Karpas-422 (cell line): Measurements from ENCODE around the gene CRY2. TPM values are rescaled to one million over a fixed set of nuclear protein-coding genes. Genes with fewer than 3 reads are reported as not detected.
A peak's percentile ranks its signal among the peaks of the same experiment; 100 is the strongest.

Experiments used
- DNase-seq: peaks from one replicate; pipeline ENCODE4 v3.0.0-alpha.2; 2015
- H2AFZ ChIP-seq: fragments of 200-600 bp; sonication (generic); 2 replicates; pipeline ENCODE4 v1.6.1; 2014; ENCODE audit warnings: antibody characterized with exemption, low read length, mixed read lengths
- H3K27ac ChIP-seq: fragments of 200-600 bp; sonication (generic); 2 replicates; pipeline ENCODE4 v1.5.1; 2014; ENCODE audit warnings: mild to moderate bottlenecking, low read length, moderate library complexity
- H3K27me3 ChIP-seq: fragments of 200-600 bp; sonication (generic); 2 replicates; pipeline ENCODE4 v1.6.1; 2014; ENCODE audit warnings: low read length, mixed read lengths
- H3K36me3 ChIP-seq: fragments of 200-600 bp; sonication (generic); 2 replicates; pipeline ENCODE4 v1.6.1; 2014; ENCODE audit warnings: low read length, mixed read lengths; ENCODE audit not compliant: insufficient read depth
- H3K4me1 ChIP-seq: fragments of 200-600 bp; sonication (generic); 2 replicates; pipeline ENCODE4 v1.6.1; 2014; ENCODE audit warnings: mild to moderate bottlenecking, low read length, mixed read lengths
- H3K4me2 ChIP-seq: fragments of 200-600 bp; sonication (generic); 2 replicates; pipeline ENCODE4 v1.6.1; 2014; ENCODE audit warnings: low read length, low read depth, mild to moderate bottlenecking; ENCODE audit not compliant: poor library complexity, severe bottlenecking
- H3K4me3 ChIP-seq: fragments of 200-600 bp; sonication (generic); 2 replicates; pipeline ENCODE4 v1.5.1; 2014; ENCODE audit warnings: mild to moderate bottlenecking, antibody characterized with exemption, low read length, mixed read lengths
- H3K79me2 ChIP-seq: fragments of 200-600 bp; sonication (generic); 2 replicates; pipeline ENCODE4 v1.6.1; 2014; ENCODE audit warnings: mild to moderate bottlenecking, low read length, mixed read lengths
- H3K9ac ChIP-seq: fragments of 200-600 bp; sonication (generic); 2 replicates; pipeline ENCODE4 v1.6.0; 2014; ENCODE audit warnings: low read length
- H3K9me2 ChIP-seq: fragments of 200-600 bp; sonication (generic), shearing (Covaris generic); replicated peaks from 2 replicates; pipeline ENCODE4 v1.6.0; 2014; ENCODE audit warnings: mild to moderate bottlenecking, low read length, moderate library complexity; ENCODE audit not compliant: insufficient read depth
- H3K9me3 ChIP-seq: fragments of 300-700, 200-600 bp; sonication (generic); 2 replicates; pipeline ENCODE4 v1.6.1; 2014; ENCODE audit warnings: low read length, mixed read lengths
- H4K20me1 ChIP-seq: fragments of 200-600 bp; sonication (generic); 2 replicates; pipeline ENCODE4 v1.6.1; 2014; ENCODE audit warnings: mild to moderate bottlenecking, antibody characterized with exemption, low read length, low read depth; ENCODE audit not compliant: insufficient read depth
- total RNA-seq: library from RNA; depleted of rRNA; stranded (reverse); fragments of >200 nt; shearing (Covaris generic); gene quantifications from 2 replicates; pipeline ENCODE4 v1.2.3, GENCODE V29; 2014; ENCODE audit warnings: low replicate concordance

Gene CRY2
- total RNA-seq, 1 experiment from 2014 or later: 12.5 TPM

DNA sequence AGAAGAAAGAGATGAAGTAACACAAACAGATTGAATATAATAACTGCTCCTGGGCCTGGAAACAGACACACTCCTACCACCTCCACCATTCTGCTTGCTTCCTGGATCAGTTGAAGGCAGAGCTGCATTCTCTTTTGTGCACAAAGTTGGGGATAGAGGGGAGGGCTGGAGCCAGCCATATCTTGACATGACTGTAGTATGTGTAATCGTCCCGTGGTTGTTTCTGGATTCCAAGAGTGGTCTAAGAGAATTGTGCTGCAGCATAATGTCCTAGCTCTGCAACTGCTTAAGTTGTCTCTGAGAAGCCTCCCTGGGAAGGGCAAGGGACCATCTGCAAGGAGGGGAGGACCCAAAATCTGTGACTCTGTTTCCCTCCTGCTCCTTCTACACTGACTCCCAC, 3.2 kb downstream of the CRY2 start:
- no peaks in the 10 kb centered on the region for H3K9me3 ChIP-seq
- no peak overlapping the region for H3K9ac ChIP-seq
- H3K79me2 ChIP-seq: peaks cover 34% of the 10 kb centered on the region
- H4K20me1 ChIP-seq: peaks cover 56% of the 10 kb centered on the region
- no peak overlapping the region for H3K4me3 ChIP-seq
- no peaks in the 10 kb centered on the region for H3K9me2 ChIP-seq
- no peak overlapping the region for H3K4me2 ChIP-seq
- DNase-seq: no peak
- no peaks in the 10 kb centered on the region for H3K27me3 ChIP-seq
- H3K36me3 ChIP-seq: 0 out of 2 replicates have a peak, but pooled peaks cover 3% of the 10 kb centered on the region
- no peak overlapping the region for H2AFZ ChIP-seq
- peaks cover 45% of the 10 kb centered on the region for H3K4me1 ChIP-seq
- no peak overlapping the region for H3K27ac ChIP-seq

DNA sequence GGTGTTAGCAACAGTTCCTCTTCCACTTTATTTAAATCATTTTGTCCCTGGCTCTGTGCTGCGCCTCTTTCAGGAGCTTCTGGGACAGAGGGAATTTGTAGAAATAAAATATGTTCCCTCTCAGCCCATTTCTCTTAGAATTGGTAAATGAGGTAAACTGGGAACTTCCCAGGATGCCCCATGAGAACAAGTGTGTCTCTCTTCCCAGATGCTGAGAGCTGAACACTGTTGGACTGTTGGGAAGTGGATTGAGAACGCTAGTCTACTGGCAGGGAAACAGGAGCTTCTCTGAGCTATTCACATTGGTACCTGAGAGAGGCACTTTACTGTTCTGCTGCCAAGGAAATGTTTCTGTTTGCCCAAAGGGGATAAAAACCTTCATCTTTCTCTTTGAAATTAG, 4.0 kb downstream of the CRY2 start:
- 0 out of 2 replicates have a peak, but pooled peaks cover 3% of the 10 kb centered on the region for H3K36me3 ChIP-seq
- no peaks in the 10 kb centered on the region for H3K9me2 ChIP-seq
- peaks cover 34% of the 10 kb centered on the region for H3K79me2 ChIP-seq
- H3K27me3 ChIP-seq: no peaks in the 10 kb centered on the region
- H3K27ac ChIP-seq: no peak overlapping the region
- H4K20me1 ChIP-seq: peaks cover 56% of the 10 kb centered on the region
- H3K4me1 ChIP-seq: peaks cover 45% of the 10 kb centered on the region
- no peak overlapping the region for H3K4me2 ChIP-seq
- DNase-seq: no peak
- no peak overlapping the region for H2AFZ ChIP-seq
- no peak overlapping the region for H3K9ac ChIP-seq
- no peak overlapping the region for H3K4me3 ChIP-seq
- H3K9me3 ChIP-seq: no peaks in the 10 kb centered on the region

DNA sequence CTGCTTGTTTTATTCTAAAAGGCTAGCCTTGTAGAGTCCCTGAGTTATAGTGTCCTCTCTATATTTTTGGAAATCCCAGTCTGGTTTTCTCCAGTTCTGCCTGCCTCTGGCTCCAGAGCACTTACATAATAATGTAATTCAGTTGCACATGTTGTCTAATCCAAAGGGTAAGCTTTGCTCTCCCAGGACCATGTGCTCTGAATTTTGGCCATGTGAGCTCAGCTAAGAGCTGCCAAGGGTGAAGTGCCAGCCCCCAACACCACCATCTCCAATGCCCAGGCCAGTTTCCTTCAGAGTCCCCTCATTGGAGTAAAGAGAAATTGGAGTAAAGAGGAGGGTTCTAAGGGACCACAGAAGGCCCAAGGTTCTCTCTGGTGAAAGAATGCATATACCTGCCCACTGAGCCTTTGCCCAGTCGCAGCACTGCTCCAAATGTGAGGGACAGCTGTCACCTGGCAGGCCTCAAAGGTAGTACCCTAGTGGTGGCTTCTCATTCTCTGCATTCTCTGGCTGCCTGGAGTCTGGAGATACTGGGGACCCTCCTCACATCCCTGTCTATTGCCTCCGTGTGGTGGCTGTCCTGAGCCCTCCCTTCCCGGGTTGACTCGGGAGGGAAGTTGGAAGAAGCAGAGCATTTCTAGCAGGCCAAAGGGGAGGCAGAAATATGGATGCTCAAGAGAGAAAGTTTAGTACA, 4.9 kb downstream of the CRY2 start:
- Histone ChIP-seq H3K4me1 (peaks cover 36% of the 10 kb centered on the region), H3K4me2 (peak overlapping the region; percentile 64), H3K27ac (no peak overlapping the region), H3K27me3 (no peaks in the 10 kb centered on the region), H3K9me3 (no peaks in the 10 kb centered on the region), H2AFZ (no peak overlapping the region), H4K20me1 (peaks cover 56% of the 10 kb centered on the region), H3K36me3 (0 out of 2 replicates have a peak, but pooled peaks cover 3% of the 10 kb centered on the region), H3K79me2 (peaks cover 34% of the 10 kb centered on the region), H3K9me2 (no peaks in the 10 kb centered on the region), H3K9ac (peak overlapping the region; percentile 35; the same call in 1 of the 2 replicates), H3K4me3 (peak overlapping the region; percentile 50)
- peak; percentile 49 for DNase-seq

DNA sequence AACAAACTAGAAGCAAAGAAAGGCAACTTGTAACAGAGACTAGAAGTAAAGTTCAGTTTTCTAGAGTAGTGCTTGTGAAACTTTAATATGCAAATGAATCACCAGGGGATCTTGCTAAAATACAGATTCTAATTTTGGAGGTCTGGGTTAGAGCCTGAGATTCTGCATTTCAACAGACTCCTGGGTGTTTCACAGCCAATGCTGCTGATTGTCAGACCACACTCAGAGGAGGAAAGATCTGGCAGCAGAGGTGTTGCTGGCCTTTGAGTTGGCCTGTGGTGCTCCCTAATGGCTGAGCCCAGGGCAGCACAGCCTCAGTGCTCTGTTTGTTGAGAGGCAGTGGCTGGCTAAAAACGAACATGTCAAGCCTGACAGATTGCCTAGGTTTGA, 5.4 kb downstream of the CRY2 start:
- H4K20me1 ChIP-seq: peaks cover 56% of the 10 kb centered on the region
- H3K9me3 ChIP-seq: no peaks in the 10 kb centered on the region
- no peaks in the 10 kb centered on the region for H3K9me2 ChIP-seq
- H2AFZ ChIP-seq: no peak overlapping the region
- H3K4me3 ChIP-seq: peak overlapping the region; percentile 50
- H3K79me2 ChIP-seq: peaks cover 34% of the 10 kb centered on the region
- H3K4me2 ChIP-seq: peak overlapping the region; percentile 64
- 0 out of 2 replicates have a peak, but pooled peaks cover 3% of the 10 kb centered on the region for H3K36me3 ChIP-seq
- H3K9ac ChIP-seq: peak overlapping the region; percentile 35; the same call in 1 of the 2 replicates
- peaks cover 36% of the 10 kb centered on the region for H3K4me1 ChIP-seq
- H3K27me3 ChIP-seq: no peaks in the 10 kb centered on the region
- no peak overlapping the region for H3K27ac ChIP-seq
- DNase-seq: peak; percentile 67

DNA sequence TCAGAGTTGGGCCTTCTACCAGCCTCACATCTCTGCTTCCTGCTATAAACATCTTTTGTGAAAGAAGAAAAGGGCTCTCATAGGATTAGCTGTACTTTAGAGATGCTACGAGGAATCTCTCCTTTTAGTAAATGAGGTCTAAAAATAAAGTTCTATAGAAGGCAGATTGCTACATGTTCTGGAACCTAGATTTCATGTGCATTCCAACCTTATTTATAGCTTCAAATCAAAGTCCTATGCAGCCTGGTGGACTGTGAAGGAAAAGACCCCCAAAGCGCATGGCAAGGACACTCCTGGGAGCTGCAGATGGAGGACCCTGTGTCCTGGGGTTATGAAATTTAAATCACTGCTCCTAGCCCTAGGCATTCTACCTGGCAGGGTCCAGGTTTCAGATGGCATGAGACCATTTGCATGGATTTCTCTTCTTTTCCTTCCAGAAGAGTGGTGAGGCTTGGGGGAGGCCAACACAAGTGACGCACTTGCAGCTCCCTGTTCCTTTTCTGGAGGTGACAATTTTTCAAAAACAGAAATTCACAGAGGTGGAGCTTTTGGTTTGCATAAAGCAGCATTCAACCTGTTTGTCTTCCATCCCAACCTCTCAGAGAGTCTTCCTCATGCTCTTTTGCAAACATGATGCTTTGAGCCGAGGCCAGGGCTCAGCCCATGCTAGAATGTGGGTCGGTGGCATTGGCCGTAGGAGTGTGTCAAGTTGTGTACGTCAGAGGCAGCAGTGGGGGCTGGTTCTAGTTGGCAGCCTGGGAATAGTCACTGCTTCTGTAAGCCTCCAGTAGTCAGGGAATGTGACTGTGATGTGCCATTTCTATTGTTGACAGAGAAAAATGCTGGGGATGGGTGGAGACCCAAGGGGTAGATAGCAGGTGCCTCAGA, 6.3 kb downstream of the CRY2 start:
- H3K4me1 ChIP-seq: peaks cover 30% of the 10 kb centered on the region
- H3K9ac ChIP-seq: no peak overlapping the region
- H2AFZ ChIP-seq: no peak overlapping the region
- H3K27ac ChIP-seq: no peak overlapping the region
- H3K36me3 ChIP-seq: 0 out of 2 replicates have a peak, but pooled peaks cover 3% of the 10 kb centered on the region
- H4K20me1 ChIP-seq: peaks cover 51% of the 10 kb centered on the region
- no peak overlapping the region for H3K4me3 ChIP-seq
- no peak for DNase-seq
- H3K4me2 ChIP-seq: peak overlapping the region; percentile 64
- peaks cover 30% of the 10 kb centered on the region for H3K79me2 ChIP-seq
- H3K27me3 ChIP-seq: no peaks in the 10 kb centered on the region
- no peaks in the 10 kb centered on the region for H3K9me2 ChIP-seq
- no peaks in the 10 kb centered on the region for H3K9me3 ChIP-seq

DNA sequence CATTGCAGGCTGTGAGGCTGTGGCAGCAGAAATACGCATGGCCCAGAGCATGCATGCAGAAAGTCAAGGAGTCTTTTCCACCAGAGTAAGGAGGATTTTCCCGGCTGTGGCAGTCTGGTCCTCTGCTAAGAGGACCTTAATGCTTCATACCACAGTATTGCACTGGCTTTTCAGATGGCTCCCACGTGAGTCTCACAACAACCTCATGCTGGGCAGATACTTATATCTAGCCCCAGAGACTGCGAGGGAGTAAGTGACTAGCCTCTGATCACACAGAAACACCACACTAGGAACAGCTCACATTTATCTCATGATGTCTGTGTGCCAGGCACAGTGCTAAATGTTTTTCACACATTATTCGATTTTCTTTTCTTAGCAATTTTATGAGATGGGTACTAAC, 8.0 kb downstream of the CRY2 start:
- Histone ChIP-seq H3K27me3 (no peaks in the 10 kb centered on the region), H3K4me1 (peaks cover 25% of the 10 kb centered on the region), H4K20me1 (peaks cover 37% of the 10 kb centered on the region), H3K36me3 (no peaks in the 10 kb centered on the region), H3K4me2 (no peak overlapping the region), H3K9ac (no peak overlapping the region), H3K9me2 (no peaks in the 10 kb centered on the region), H3K79me2 (peaks cover 26% of the 10 kb centered on the region), H3K9me3 (no peaks in the 10 kb centered on the region), H3K27ac (no peak overlapping the region), H2AFZ (no peak overlapping the region), H3K4me3 (no peak overlapping the region)
- no peak for DNase-seq

DNA sequence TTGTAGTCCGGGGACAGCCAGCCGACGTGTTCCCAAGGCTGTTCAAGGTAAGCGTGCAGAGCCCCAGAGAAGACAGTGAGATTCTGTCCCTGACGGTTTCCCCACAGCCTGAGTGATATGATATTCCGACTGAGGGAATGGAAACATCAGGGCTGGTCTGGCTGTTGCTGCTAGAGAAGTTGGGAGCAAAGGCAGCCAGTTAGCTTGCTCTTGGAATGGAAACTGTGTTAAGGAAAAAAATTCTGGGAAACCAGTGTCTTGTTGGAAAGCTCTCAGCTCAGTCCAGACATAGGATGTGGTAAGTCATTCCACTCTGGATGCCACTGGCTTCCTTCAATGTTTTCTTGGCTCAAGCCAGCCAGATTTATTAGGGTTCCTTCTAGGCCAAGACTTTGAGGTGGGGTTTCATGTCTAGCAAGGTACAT, 8.8 kb downstream of the CRY2 start:
- H3K9ac ChIP-seq: no peak overlapping the region
- H4K20me1 ChIP-seq: peaks cover 29% of the 10 kb centered on the region
- H3K36me3 ChIP-seq: no peaks in the 10 kb centered on the region
- no peaks in the 10 kb centered on the region for H3K9me3 ChIP-seq
- no peak overlapping the region for H2AFZ ChIP-seq
- no peak overlapping the region for H3K4me3 ChIP-seq
- no peaks in the 10 kb centered on the region for H3K9me2 ChIP-seq
- no peak overlapping the region for H3K27ac ChIP-seq
- DNase-seq: no peak
- H3K27me3 ChIP-seq: no peaks in the 10 kb centered on the region
- H3K4me1 ChIP-seq: peaks cover 25% of the 10 kb centered on the region
- no peak overlapping the region for H3K4me2 ChIP-seq
- peaks cover 26% of the 10 kb centered on the region for H3K79me2 ChIP-seq

DNA sequence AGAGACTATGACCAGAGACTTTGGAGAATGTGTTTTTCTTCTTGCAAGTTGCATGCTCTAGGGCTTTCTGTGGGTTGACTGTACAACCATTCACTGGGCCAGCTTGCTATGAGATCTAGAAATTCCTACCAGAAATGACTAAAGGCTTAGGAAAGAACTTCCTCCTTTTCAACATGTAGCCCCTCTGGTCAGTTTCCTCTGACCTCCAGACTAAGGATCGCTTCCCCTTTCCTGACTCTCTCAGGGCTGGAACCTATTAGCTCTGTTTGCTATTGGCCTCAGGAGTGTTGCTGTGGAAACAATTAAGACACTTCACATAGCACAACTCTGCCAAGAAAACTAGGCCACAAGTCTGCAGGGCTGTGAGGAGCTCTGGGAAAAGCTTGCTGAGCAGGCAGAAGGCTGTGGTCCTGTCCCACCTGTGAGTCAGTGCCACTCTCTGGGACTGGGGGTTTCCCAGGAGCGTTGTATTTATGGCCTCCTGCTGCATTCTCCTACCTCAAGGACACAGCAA, 10.7 kb downstream of the CRY2 start:
- H4K20me1 ChIP-seq: peaks cover 13% of the 10 kb centered on the region
- H3K9me3 ChIP-seq: no peaks in the 10 kb centered on the region
- H3K27ac ChIP-seq: no peak overlapping the region
- peaks cover 10% of the 10 kb centered on the region for H3K4me1 ChIP-seq
- H3K9ac ChIP-seq: no peak overlapping the region
- no peak for DNase-seq
- H3K27me3 ChIP-seq: no peaks in the 10 kb centered on the region
- peaks cover 17% of the 10 kb centered on the region for H3K79me2 ChIP-seq
- H2AFZ ChIP-seq: no peak overlapping the region
- no peaks in the 10 kb centered on the region for H3K36me3 ChIP-seq
- no peaks in the 10 kb centered on the region for H3K9me2 ChIP-seq
- no peak overlapping the region for H3K4me2 ChIP-seq
- no peak overlapping the region for H3K4me3 ChIP-seq
